ENCODE measurements around the gene GPD1L.

GRCh38 chr3:32217339-32217738 is 110.9 kb downstream of the GPD1L start:
- TF ChIP-seq CTCF (IDR thresholded peaks at IDR 0.05 in 4 of 5, conservative IDR thresholded peaks at IDR 0.05 in 1 of 5) (no peak), POLR2A (IDR thresholded peaks at IDR 0.05) (no peak)

All from gastrocnemius medialis (tissue), 4 donors.